CD4-positive, alpha-beta T cell treated with Interleukin-15 for 1 hour (primary cell): ENCODE measurements around the gene YPEL2.
A peak's percentile ranks its signal among the peaks of the same experiment; 100 is the strongest.
"Not testable (repeated sequence)": the region's sequence is repeated elsewhere in the genome, so short reads cannot be mapped to it uniquely, and the experiment has no call there.

Experiments
- DNase-seq: peaks from one replicate; pipeline ENCODE4 v3.0.0-alpha.2; 2020

The YPEL2 gene

DNA sequence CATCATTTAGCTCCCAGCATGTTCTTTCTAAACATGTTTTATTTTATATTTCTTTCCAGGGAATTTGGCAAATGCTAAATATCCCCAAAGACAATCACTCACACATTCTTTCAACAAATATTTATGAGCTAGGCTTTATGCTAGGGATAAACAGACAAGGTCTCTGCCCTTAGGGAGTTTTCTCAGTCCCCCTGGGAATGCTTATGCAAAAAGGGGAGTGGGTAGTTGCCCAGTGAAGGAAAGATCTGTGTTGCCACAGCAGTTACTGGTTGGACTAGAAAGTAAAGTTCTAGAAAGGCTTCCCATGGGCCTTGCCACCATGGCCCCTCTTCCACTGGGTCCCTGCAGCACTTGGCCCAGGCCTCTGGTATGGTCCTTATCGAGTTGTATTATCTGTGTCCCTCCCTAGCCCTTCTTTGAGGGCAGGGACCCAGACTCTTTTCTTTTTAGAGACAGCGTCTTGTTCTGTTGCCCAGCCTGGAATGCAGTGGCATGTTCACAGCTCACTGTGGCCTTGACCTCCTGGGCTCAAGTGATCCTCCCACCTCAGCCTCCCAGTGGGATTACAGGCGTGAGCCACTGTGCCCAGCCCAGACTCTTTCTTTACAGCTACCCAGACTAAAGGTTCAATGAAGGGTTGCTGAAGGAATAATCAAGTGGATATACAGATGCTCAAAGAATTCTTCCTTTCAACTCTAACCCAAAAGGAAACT lies 78.0 kb downstream of the YPEL2 start:
- no peak for DNase-seq

DNA sequence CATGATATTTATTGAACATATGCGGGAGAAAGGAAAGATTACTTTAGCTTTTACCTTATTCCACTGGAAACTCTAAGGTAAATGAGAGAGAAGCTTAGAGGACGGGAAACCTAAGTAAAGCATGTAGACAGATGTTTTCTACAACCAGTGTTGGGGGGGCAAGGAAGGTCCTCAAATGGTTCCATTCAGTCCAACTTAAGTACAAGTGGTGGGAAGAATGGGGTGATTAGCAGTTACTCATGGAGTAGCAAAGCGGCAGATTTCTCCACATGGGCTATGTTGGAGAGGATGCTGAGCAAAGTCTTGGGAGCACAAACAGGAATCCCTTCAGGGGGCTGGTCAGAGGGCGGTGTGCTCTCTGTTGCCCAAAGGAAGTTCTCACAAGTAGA lies 78.6 kb downstream of the YPEL2 start:
- no peak for DNase-seq

DNA sequence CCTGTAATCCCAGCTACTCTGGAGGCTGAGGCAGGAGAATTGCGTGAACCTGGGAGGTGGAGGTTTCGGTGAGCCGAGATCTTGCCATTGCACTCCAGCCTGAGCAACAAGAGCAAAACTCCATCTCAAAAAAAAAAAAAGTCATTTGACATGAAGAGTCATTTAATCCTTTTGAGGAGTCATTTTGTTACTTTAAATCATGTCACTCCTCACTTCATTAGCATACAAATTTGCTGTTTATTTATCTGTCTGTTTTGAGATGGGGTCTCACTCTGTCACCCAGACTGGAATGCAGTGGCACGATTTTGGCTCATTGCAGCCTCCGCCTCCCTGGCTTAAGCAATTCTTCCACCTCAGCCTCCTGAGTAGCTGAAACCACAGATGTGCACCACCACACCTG lies 81.0 kb downstream of the YPEL2 start:
- DNase-seq, result not testable (repeated sequence)

DNA sequence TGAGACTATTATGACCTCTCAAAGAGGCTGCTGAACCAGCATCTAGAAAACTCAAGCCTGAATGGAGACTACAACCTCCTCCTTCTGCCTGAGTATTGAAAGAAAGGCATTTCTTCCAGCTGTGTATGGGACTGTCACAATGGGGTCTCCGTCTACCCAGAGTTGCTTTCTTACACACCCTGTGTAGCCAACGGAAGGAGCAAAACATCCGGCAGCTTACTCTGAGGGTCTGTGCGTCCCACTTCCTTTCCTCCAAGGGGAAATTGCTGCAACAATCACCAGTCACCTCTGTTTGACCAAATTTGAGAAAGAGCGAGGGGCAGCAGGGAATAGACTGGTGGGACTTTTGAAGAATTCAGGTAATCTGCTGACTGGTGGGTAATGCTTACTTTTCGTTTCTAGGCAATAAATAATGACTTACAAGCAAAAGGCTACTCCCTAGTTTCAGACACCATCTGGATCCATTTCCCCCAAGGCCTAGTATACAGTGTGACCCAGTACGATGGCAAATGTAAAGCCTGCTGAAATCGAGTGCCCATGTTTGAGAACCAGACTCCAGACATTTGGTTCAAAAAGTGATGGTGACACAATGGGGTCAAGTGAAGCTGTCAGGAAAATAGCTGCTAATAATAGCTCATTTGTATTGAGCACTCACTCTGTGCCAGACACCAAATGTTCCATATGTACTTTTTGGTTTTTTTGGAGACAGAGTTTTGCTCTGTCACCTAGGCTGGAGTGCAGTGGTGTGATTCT lies 81.7 kb downstream of the YPEL2 start:
- DNase-seq, result no peak

DNA sequence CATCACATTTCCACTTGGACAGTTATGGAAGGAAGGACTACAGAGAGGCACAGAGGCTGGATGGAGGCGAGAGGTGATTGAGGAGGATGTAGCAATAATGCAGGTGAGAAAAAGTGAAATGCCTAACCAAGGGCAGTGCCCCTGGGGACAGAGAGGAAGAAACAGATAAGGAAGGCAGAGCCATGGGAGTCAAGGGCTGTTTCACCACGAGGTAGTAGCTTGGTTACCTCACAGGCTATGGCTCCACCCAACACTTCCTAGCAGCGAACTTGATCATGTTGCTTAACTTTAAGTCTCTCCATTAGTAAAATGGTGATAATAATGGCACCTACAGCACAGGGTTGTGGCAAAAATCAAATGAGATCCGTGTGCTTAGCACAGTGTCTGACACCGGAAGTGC lies 83.9 kb downstream of the YPEL2 start:
- peak; percentile 21 for DNase-seq

DNA sequence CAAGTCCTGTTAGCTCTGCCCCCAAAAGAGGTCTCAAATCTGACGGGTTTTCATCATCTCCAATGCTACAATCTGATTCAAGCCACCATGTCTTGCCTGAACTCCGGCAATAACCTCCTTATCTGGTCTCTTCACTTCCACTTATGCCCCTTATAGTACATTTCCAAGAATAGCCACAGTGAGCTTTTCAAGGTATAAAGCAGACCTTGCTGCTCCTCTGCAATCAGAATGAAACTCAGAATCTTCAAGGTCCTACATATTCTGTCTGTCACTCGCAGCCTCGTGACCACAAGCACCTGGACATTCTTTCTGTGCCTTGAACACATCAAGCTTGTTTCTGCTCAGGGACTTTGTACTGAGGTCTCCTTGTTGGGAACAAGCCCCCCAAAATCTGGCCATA lies 84.7 kb downstream of the YPEL2 start:
- DNase-seq, result no peak

DNA sequence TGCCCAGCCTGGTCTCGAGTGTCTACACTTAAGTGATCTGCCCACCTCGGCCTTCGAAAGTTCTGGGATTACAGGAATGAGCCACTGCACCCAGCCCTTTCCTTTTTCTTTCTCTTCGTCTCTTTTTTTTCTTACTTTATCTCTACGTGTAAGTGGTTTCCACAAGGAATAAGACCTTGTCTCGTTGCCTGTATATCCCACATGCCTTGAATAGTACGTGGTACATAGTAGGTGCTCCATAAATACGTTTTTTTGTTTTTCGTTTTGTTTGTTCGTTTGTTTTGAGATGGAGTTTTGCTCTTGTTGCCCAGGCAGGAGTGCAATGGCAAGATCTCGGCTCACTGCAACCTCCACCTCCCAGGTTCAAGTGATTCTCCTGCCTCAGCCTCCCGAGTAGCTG lies 86.0 kb downstream of the YPEL2 start:
- DNase-seq, result no peak

DNA sequence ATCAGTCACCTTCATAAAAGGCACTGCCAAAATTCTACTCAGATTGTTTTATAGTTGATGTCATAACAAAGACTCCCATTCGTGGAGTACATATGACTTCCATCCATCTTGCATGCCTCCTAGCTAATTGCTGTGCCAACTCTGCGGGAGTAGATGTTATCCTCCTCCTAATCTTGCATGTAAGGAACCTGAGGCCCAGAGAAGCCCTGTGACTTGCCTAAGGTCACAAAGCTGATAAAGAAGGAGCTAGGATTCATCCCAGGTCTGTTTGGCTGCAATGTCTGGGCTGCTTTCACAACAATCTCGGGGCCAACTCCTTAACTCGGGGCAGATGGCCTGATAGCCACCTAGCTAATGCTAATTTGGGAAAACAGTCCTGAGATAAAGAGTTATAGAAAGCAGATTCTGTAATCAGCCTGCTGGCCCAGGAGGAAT lies 87.3 kb downstream of the YPEL2 start:
- no peak for DNase-seq

DNA sequence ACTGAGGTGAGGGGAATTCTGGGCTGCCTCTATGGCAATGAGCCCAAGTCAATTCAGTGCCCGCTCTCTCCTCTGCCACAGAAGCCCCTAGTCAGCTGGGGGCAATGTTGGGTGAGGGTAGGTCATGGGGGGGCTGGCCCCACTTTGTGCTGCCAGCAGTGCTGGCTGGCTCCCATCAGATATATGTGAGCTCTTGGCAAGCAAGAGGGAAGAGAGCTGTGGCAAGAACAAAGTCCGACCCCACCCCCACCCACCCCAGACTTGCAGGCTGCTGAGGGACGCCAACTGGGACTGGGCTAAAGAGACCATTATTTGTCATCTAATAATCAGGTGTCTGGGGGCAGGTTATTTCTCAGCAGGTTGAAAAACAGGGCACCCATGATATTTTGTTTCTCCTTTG lies 89.4 kb downstream of the YPEL2 start:
- DNase-seq, result no peak

DNA sequence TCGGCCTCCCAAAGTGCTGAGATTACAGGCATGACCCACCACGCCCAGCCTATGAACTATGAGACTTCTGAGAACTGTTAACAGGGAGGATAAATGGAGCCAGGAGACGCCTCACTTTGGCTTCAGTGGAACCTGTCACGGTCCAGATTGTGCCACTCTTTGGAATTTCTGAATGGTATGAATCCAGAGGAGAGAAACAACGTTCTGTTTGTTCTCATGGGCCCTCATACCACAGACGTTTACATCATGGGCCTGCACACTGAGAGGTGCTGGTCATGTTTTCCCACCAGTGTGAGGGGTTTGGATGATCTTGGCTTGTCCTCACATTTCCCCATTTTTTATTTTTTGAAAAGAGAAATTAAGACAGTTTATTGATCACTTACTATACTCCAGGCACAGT lies 90.3 kb downstream of the YPEL2 start:
- DNase-seq, result no peak

DNA sequence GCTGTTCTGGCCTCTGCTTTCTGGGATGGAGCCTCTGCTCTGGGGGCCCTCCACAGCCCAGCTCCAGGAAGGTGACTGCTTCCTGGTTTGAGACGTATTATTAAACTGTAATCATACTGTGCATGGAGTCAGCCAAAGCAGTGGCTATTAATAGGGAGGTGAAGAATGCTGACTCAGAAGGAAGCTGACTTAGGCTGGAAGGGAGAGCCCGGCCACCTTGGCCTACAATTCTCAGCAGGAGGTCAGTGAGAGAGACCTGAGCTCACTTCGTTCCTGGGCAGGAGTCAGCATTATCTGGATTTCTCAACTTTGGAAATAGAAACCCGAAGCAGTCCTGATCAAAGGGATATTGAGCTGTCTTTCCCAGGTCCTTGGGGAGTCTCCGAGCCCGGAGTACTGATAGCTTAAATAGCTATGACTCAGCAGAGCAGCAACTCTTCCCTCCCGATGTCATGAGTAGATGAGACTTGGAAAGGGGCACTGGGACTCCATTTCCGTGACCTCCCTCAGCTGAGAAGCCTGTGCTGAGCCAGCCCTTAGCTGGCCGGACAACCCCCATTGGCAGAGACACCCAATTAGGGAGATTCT lies 91.8 kb downstream of the YPEL2 start:
- DNase-seq, result no peak

DNA sequence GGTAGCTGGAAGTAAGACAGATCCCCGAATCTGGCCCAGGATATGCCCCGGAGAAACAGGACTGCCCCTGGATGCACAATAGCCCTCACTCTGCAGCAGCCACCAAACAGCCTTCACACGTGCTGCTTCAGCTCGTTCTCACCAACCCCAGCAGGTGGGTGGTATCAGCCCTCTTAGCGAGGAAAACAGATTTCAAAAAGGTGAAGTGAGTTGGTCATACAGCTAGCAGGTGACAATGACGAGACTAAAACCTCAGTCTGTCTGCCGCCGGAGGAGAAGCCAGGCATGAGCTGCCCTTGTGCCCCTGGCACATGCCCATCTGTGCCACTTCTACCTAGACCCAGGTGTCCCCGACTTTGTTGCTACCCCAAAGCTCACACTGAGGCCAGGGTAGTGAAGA lies 92.4 kb downstream of the YPEL2 start:
- no peak for DNase-seq

DNA sequence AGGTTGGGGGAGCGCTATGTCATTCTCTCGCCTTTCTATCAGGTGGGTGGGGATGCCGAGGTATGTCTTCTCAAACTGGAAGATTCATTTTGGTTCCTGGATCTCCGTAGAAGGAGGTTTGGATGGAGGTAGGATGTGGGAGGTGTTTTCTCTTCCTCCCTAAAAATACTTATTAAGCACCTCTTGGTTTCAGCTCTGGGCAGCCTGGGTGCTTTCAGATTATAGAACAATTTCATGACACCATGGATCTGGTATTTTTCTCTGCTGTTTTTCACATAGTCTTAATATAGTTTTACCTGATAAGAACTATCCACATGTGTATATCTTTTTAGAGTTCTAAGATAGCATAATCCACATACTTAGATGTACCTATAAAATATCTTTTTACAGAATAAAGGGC lies 92.9 kb downstream of the YPEL2 start:
- DNase-seq, result no peak

DNA sequence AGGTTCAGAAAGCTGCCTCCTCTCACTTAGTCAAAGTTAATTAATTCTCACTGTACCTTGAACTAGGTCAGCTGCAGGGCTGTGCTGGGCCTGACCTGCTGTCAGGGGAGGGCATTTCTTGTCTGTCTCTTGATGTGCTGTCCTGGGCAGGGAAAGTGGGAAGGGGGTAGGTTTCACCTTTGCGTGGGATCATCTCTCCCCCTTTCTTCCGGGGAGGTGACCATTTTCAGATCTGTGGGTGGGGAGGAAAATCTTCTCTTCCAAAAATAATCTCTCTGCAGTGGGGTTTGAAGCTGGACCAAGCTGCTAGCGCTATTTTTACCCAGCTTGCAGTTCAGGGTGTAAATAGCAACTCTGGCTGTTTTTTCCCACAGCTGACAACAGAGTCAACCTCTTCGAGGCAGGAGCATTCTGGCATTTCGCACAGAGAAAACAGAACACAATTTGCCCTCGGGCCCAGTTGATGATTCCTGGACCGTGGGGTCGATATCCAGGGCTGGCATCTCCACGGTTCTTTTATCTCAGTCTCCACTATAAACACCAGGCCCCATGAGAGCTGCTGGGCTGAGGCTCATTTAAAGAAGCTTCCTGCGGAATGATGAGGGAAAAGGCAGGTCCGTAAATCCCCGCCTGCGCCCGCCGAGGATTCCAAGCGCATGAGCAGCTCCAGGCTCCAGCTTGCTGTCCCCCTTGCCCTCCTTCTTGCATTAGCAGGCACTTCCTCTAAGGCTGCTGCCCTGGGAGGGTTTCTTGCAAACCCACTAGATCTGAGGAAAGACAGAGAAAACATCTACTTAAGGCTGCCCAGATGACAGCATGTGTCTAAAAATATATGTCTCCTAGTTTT lies 93.9 kb downstream of the YPEL2 start:
- no peak for DNase-seq

DNA sequence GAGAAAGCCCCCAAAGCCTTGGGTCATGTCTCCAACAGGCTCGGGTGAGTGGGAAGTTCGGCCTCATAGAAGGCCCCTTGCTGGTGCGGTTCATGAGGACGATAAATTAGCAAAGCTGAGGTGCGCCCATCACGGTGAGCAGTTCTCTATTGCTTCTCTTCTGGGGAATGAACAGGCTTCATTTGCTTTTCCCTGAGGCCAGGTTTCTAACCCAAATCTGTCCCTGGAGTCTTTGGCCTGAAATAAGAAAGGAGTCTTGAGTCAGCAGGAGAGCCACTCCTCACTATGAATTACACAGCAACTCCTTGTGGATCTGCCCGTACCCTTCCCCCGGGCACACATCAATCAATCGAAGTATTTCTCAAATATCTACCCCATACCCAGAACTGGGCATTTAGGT lies 94.6 kb downstream of the YPEL2 start:
- DNase-seq, result no peak

DNA sequence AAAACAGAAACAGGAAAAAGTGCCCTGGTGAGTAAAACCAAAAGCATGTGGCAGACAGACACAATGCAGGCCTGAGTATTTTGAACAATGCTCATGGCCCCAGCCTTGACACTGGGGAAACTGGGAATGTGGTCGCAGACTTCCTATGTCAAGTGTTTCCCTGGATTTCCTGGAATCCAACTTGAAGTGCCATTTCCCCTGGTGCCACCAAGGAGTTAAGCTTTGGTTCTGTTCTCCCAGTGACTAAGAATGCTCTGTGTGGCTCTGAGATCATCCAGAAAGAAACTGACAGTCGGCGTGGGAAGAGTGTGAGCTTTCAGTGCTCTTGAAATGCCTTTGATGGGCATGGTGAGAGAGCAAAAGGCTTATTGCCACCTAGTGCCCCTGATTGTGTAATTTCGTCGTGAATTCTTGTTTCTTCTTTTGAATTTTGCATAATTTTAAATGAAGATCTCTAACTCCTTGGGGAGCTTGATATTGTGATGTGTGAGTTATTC lies 96.0 kb downstream of the YPEL2 start:
- no peak for DNase-seq

DNA sequence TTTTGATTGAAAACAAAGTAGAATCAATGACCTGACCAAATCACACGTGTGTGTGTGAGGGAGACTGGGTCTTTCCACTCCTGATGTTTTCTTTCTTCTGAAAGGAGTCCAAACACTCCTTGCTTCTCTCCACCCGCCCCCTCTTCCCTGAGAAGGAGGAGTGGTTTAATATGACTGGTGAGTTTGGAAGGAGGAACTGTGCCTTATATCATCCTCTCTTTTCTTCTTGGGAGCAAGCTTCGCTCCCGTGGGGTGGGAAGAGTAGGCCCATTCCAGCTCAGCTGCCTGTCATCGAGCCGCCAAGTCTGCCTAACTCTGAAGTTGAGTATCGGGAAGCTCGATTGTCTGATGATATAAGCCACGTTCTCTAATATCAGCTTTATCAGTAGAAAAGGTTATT lies 96.5 kb downstream of the YPEL2 start:
- no peak for DNase-seq

DNA sequence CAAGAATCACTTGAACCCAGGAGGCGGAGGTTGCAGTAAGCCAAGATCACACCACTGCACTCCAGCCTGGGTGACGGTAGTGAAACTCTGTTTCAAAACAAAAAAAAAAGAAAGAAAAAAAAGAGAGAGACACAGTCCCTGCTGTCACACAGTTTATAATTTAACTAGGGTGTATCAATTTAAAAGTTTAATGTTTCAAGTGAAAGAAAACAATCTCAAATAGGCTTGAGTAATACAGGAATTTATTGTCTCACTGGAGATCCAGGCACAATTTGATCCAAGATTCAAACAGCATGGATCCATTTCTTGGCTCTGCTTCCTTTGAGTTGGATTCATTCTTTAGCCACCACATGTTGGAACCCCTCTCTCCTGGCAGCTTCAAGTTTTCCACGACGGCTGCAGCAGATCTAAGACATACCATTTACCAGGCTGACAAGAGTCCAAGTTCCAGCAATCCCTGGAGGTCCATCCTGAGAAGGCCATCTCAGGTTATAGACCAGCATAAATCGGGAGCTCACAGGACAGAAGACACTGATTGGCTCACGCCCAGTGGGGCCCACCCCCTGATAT lies 97.5 kb downstream of the YPEL2 start:
- DNase-seq, result no peak

DNA sequence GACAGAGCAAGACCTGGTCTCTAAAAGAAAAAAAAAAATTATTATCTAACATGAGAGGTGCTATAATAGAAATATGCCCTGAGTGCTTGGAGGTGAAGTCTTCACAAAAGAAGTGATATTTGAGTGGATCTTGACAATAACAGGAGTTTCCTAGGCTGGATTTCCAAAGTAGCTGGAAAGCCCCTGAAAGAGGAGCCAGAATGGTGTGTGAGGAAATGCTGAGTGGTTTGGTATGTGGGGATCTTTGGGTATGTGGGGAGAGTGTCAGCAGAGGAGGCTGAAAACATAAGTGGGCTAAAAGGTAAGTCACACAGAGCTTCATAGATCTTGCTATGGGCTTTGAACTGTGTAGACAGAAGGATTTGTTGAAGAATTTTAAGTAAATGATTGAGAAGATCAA lies 100.1 kb downstream of the YPEL2 start:
- no peak for DNase-seq

DNA sequence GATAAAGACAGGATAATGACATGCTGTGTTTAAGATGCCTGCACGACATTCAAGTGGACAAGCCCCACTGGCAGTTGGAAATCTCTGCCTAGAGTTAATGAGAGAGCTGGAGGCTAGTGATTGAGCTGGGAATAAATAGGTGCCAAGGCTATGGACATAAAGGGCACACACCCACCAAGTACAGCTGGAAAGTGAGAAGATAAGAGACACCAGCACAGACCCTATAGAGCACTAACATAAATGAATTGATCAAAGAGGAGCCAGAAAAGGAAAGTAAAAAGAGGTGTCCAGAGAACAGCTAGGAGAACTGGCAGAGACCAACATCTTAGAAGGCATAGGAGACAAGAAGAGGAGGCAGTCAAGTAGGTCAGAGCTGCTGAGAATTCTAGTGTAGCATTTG lies 101.2 kb downstream of the YPEL2 start:
- DNase-seq, result no peak

DNA sequence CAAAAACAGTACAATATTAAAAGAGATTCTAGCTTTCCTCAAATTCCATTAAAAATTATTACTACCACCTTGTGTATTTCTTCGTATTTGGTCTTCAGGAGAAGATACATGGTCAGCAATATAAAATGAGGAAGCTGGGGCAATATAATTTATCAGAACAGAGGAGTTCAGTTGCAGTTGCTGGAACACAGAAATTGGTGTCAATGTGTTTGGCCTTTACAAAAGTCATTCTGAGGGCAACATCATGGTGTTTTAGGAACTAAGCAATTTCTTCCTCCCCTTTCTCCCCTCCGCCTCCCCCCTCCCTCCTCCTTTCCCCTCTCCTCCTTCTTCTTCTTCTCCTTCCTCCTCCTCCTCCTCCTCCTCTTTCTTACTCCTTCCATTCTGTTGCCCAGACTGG lies 102.1 kb downstream of the YPEL2 start:
- no peak for DNase-seq

DNA sequence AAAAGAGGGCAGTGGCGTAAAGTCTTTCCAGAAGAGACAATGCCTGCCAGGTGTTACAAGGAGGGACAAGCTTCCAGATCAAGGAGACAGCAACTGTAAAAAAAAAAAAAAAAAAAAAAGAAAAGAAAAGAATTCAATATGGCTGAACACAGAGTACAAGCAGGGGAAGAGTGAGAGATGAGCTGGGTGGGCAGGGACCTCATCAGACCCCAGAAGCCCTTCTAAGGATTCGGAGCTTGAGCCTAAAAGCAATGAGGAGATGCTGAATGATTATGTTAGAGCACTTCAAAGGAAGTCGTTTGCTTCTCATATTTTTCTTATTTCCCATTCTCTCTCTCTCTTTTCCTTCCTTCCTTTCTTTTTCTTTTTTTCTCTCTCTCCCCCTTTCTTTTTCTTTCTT lies 103.0 kb downstream of the YPEL2 start:
- DNase-seq, result no peak

DNA sequence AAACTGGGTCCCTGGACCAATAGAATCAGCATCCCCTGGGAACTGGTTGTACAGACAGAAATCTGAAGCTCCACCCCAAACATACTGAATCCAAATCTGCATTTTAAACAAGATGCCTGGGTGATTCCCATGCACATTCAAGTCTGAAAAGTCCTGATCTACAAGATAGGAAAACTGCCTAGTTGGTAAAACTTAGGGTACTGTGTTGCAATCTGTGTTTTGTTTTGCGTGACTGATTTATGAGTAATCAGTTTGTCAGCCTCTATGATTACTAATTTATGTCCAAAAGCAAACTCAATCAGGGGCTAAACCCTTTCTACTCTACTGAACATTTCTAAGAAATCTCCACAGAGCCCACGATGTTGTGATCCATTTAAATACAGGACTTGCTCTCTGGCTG lies 103.8 kb downstream of the YPEL2 start:
- no peak for DNase-seq
